ENCODE measurements around the gene RPS2. TPM values are rescaled to one million over a fixed set of nuclear protein-coding genes. Genes with fewer than 3 reads are reported as not detected.

RPS2 gene
- total and polyA plus RNA-seq, 2 of the 8 experiments (the other 6 are each of a cell fraction or from before 2014, with no cell fraction given): 4,042 to 16,783 TPM

DNA sequence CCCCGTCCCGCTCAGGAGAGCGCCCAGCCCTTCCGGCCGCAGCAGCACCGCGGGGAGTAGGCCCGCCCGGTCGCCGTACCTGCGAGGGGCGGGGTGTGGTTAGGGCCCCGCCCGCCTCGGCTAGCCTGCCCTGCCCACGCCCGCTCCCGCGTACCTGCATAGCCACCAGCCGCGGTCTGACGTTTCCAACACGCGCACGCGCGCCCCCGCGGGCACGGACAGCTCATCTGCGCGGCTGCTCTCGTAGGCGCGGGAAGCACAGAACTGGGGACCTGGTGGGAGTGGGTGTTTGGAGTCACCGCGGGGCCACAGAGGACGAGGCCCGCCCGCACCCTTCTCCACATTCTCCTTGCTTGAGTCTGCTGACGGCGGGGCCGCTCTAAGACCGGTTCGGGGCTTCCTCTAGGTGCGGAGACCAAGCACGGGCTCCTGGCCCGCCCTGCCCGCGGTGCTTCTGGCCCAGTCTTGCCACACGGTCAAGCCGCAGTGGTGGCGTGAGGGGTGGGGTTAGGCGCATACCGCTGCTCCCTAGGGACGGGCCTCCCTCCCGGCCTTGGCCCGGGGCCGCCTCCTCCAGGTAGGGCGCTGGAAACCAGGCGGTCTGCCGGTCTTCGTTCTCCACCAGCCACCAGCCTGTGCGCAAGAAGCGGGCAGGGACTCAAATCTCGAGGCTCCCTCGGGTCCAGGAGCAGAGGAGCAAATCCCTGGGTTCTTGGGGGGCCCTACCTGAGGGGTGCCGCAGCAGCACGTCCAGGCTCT lies 14.8 kb upstream of the RPS2 start (continued):
- TF ChIP-seq POU5F1 (IDR thresholded peaks at IDR 0.05; ENCODE audit: low read depth, low read length) (no peak), CBX8 (IDR thresholded peaks at IDR 0.05; ENCODE audit: borderline replicate concordance, low read depth, low read length) (no peak), SAP30 (IDR thresholded peaks at IDR 0.05; ENCODE audit: insufficient read depth, insufficient replicate concordance, low read length) (no peak), POLR2AphosphoS5 (IDR thresholded peaks at IDR 0.05; ENCODE audit: low read depth, low read length) (no peak; the same call in none of the 2 replicates), CTCF (IDR thresholded peaks at IDR 0.05; ENCODE audit: control extremely low read depth in 1 of 3, insufficient read depth in 1 of 3, low read depth in 1 of 3, low read length in 3 of 3) (no peak), TEAD4 (IDR thresholded peaks at IDR 0.05; ENCODE audit: low read depth, low read length) (peak; percentile 4; the same call in 1 of the 2 replicates), POLR2A (IDR thresholded peaks at IDR 0.05; ENCODE audit: control extremely low read depth in 1 of 2, low read depth in 2 of 2, low read length in 2 of 2) (peak in 1 of 2 experiments; percentile 22; a peak in 1 of 3 replicates), FOSL1 (IDR thresholded peaks at IDR 0.05; ENCODE audit: insufficient read depth, low read depth, low read length) (no peak), GTF2F1 (IDR thresholded peaks at IDR 0.05; ENCODE audit: borderline replicate concordance, low read depth, low read length) (no peak), PHF8 (conservative IDR thresholded peaks at IDR 0.05; ENCODE audit: low read depth, low read length) (no peak), RAD21 (IDR thresholded peaks at IDR 0.05 in 1 of 2, conservative IDR thresholded peaks at IDR 0.05 in 1 of 2; ENCODE audit: low read depth in 2 of 2, low read length in 2 of 2) (no peak), EP300 (IDR thresholded peaks at IDR 0.05; ENCODE audit: borderline replicate concordance in 1 of 2, low read depth in 2 of 2, low read length in 2 of 2) (no peak)
- TF ChIP-seq, protein P1, sequence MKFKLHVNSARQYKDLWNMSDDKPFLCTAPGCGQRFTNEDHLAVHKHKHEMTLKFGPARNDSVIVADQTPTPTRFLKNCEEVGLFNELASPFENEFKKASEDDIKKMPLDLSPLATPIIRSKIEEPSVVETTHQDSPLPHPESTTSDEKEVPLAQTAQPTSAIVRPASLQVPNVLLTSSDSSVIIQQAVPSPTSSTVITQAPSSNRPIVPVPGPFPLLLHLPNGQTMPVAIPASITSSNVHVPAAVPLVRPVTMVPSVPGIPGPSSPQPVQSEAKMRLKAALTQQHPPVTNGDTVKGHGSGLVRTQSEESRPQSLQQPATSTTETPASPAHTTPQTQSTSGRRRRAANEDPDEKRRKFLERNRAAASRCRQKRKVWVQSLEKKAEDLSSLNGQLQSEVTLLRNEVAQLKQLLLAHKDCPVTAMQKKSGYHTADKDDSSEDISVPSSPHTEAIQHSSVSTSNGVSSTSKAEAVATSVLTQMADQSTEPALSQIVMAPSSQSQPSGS (IDR thresholded peaks at IDR 0.05; ENCODE audit: low read length): no peak; the same call in 1 of the 2 replicates
- TF ChIP-seq, protein P2, sequence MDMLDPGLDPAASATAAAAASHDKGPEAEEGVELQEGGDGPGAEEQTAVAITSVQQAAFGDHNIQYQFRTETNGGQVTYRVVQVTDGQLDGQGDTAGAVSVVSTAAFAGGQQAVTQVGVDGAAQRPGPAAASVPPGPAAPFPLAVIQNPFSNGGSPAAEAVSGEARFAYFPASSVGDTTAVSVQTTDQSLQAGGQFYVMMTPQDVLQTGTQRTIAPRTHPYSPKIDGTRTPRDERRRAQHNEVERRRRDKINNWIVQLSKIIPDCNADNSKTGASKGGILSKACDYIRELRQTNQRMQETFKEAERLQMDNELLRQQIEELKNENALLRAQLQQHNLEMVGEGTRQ (IDR thresholded peaks at IDR 0.05; ENCODE audit: low read length): no peak

Data from H1 (cell line).